HG03342 (cell line): ENCODE data around the gene TRAPPC4.

Source experiments
- ATAC-seq: cut with Tn5 transposase; IDR thresholded peaks from one replicate; pipeline ENCODE4 v1.9.1; 2021; ENCODE audit warnings: mild to moderate bottlenecking, moderate library complexity; ENCODE audit not compliant: unreplicated experiment

TRAPPC4 gene

DNA sequence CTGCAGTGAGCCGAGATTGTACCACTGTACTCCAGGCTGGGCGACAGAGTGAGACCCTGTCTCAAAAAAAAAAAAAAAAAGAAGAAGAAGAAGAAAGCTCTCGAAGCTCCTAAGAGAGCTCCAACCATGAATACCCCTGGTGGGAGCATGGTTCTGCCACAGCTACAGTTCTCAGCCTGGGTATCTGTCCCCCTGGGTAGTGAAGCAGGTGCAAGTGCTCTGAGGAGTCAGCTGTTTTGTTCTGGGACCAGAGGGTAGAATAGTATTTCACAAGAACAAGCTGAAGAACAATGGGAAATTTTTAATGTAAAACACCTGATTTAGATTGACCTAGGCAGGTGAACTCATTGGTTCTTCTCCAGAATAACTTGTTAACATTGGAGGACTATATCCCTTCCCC is 42.7 kb downstream of the TRAPPC4 start:
- ATAC-seq: no peak

- no peak for ATAC-seq
Measured at GRCh38 chr11:119062779-119063178, 44.2 kb downstream of the TRAPPC4 start.

DNA sequence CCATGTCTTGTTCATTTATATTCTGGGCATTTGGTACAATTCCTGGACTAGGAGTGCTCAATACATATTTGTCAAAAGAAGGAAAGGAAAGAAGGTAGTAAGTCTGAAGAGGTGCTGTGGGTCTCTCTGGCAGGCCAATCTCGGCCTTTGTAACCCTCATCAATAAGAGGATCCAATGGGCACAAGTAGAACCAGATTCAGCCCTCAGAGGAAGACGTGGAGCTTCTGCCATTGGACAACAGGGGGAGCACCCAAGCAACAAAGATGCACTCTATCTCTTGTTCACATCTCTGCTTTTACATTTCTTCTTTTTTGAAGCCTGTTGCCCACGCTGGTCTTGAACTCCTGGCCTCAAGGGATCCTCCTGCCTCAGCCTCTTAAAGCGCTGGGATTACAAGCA is 46.8 kb downstream of the TRAPPC4 start:
- ATAC-seq: no peak

DNA sequence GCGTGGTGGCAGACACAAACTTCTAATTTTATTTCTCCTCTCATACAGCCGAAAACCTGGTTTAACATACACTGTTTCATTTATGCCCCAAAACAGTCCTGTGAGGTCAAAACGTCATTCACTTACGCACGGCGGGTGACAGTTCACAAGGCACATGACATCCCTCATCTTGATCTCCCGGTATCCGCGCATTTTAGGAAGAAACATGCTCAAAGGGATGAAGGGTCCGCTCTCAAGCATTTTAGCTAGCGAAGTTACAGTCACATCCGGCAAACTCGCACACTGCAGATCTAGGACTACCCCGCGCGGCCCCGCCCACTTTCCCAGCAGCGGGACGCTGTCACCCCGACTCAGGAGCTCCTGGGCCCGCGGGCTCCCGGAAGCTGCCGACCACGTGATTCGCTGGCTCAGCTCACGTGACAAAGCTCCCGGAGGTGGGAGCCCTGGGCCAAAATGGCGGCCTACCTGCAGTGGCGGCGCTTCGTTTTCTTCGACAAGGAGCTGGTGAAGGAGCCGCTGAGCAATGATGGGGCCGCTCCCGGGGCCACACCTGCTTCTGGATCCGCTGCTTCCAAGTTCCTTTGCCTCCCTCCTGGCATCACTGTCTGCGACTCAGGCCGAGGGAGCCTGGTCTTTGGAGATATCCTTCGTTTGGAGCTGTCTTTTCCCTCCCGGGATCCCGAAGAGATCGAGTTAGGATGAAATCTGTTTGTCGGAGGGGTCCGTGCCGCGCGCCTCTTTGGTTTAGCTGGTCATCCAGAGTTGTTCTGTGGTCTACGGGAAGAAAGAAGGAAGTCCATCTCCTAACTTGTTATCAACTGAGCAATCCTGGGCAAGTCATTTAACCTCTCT is 49.0 kb downstream of the TRAPPC4 start, which contains the start of gene VPS11:
TSS of gene VPS11 (plus strand) at position 448 of the 852 bp plus-strand sequence. CDS start at position 454, 6 bp downstream.
- peak; percentile 91 for ATAC-seq
